Lower leg skin (tissue), 3 donors: ENCODE results near the gene CCDC142.

ENCODE experiments used
- POLR2A ChIP-seq, 2 donors: fragments of 450-650 bp; IDR thresholded peaks; one replicate each; pipeline ENCODE4 v1.6.1; 2016 to 2017; ENCODE audit warnings: antibody characterized with exemption in 2 of 2, mild to moderate bottlenecking in 1 of 2, moderate library complexity in 1 of 2
- TF ChIP-seq, protein P1 (sequence below), 3 donors: fragments of 450-650 bp; IDR thresholded peaks; one replicate each; pipeline ENCODE4 v1.5.1; 2016; ENCODE audit warnings: antibody characterized with exemption in 3 of 3, mild to moderate bottlenecking in 3 of 3, moderate library complexity in 2 of 3

DNA sequence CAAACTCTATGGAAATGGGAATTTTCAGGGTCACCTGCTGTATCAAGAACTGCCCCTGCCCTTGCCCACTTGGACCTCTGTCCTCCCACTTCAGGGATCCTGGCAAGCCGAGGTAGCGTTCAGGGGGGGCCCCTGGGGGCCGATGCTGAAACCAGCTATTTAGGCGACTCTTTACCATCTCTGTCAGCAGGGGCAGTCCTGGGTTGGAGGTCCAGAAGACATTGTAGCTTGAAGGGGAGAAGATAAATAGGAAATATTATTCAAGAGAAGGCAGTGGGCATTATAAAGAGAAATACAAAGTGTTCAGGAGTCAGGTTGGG is 20.1 kb downstream of the CCDC142 start:
- TF ChIP-seq, protein P1, sequence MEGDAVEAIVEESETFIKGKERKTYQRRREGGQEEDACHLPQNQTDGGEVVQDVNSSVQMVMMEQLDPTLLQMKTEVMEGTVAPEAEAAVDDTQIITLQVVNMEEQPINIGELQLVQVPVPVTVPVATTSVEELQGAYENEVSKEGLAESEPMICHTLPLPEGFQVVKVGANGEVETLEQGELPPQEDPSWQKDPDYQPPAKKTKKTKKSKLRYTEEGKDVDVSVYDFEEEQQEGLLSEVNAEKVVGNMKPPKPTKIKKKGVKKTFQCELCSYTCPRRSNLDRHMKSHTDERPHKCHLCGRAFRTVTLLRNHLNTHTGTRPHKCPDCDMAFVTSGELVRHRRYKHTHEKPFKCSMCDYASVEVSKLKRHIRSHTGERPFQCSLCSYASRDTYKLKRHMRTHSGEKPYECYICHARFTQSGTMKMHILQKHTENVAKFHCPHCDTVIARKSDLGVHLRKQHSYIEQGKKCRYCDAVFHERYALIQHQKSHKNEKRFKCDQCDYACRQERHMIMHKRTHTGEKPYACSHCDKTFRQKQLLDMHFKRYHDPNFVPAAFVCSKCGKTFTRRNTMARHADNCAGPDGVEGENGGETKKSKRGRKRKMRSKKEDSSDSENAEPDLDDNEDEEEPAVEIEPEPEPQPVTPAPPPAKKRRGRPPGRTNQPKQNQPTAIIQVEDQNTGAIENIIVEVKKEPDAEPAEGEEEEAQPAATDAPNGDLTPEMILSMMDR (IDR thresholded peaks at IDR 0.05): no peak
- TF ChIP-seq POLR2A (IDR thresholded peaks at IDR 0.05): no peak
